Naive thymus-derived CD4-positive, alpha-beta T cell (primary cell): Measurements from ENCODE around the gene ANKS3. TPM values are rescaled to one million over a fixed set of nuclear protein-coding genes. Genes with fewer than 3 reads are reported as not detected.

ENCODE experiments used
- ATAC-seq: fragments of 150-1000 bp; cut with Tn5 transposase; 2 replicates; pipeline ENCODE4 v1.10.0; 2021; ENCODE audit warnings: mild to moderate bottlenecking, moderate library complexity
- CTCF ChIA-PET: fragments of 350-600 bp; sonication (Branson Sonifier 250); formaldehyde crosslinking; loops from one replicate; lab custom pipeline; 2021; ENCODE audit warnings: antibody characterized with exemption; lab: Charles Lee
- POLR2A ChIA-PET: fragments of 350-600 bp; sonication (Branson Sonifier 250); formaldehyde crosslinking; loops from one replicate; lab custom pipeline; 2021; ENCODE audit warnings: antibody characterized with exemption, inconsistent platforms; lab: Charles Lee
- DNase-seq, 9 donors: peaks; one replicate each; pipeline versions ENCODE4 v3.0.0 to v3.0.0-alpha.2; 2020 to 2022; ENCODE audit warnings: mixed read lengths in 1 of 9
- H3K27ac ChIP-seq: one replicate; pipeline ENCODE4 v1.7.0; 2013; ENCODE audit warnings: mild to moderate bottlenecking, low read depth, low read length, moderate library complexity
- H3K27me3 ChIP-seq, 2 donors: one replicate each; pipeline ENCODE4 v1.7.0; 2013; ENCODE audit warnings: low read length in 2 of 2, mild to moderate bottlenecking in 2 of 2, moderate library complexity in 2 of 2; ENCODE audit not compliant: control insufficient read depth in 2 of 2, insufficient read depth in 2 of 2
- H3K36me3 ChIP-seq, 3 experiments: 1 replicate in 2 of 3; 2 replicates in 1 of 3; pipeline ENCODE4 v1.7.0; 2013; ENCODE audit warnings: low read length in 3 of 3, mild to moderate bottlenecking in 3 of 3, moderate library complexity in 1 of 3; ENCODE audit not compliant: insufficient read depth in 3 of 3, control insufficient read depth in 2 of 3
- H3K4me1 ChIP-seq, 2 donors: one replicate each; pipeline ENCODE4 v1.7.0; 2013; ENCODE audit warnings: low read length in 2 of 2, mild to moderate bottlenecking in 2 of 2, moderate library complexity in 1 of 2; ENCODE audit not compliant: control insufficient read depth in 2 of 2, insufficient read depth in 2 of 2
- H3K4me3 ChIP-seq: 2 replicates; pipeline ENCODE4 v1.7.0; 2013; ENCODE audit warnings: mild to moderate bottlenecking, low read length
- H3K9me3 ChIP-seq, 3 experiments: 1 replicate in 2 of 3; 2 replicates in 1 of 3; pipeline ENCODE4 v1.7.0; 2013; ENCODE audit warnings: low read length in 3 of 3; ENCODE audit not compliant: control insufficient read depth in 2 of 3
- H3K27ac Mint-ChIP-seq, 9 donors: one replicate each; pipeline ENCODE4 v1.8.0; 2020 to 2022; ENCODE audit warnings: mixed read lengths in 9 of 9, mild to moderate bottlenecking in 8 of 9, moderate library complexity in 5 of 9, inconsistent platforms in 2 of 9
- H3K27me3 Mint-ChIP-seq, 5 donors: one replicate each; pipeline ENCODE4 v1.8.0; 2021 to 2022; ENCODE audit warnings: mixed read lengths in 5 of 5, mild to moderate bottlenecking in 1 of 5
- H3K36me3 Mint-ChIP-seq, 5 donors: one replicate each; pipeline ENCODE4 v1.8.0; 2020 to 2022; ENCODE audit warnings: mixed read lengths in 5 of 5, mild to moderate bottlenecking in 3 of 5, inconsistent platforms in 1 of 5
- H3K4me1 Mint-ChIP-seq, 7 donors: one replicate each; pipeline ENCODE4 v1.8.0; 2020 to 2022; ENCODE audit warnings: mixed read lengths in 7 of 7, mild to moderate bottlenecking in 3 of 7, inconsistent platforms in 1 of 7
- H3K4me3 Mint-ChIP-seq, 10 donors: one replicate each; pipeline ENCODE4 v1.8.0; 2020 to 2022; ENCODE audit warnings: mild to moderate bottlenecking in 10 of 10, mixed read lengths in 10 of 10, moderate library complexity in 6 of 10, inconsistent platforms in 2 of 10
- H3K9me3 Mint-ChIP-seq, 11 donors: one replicate each; pipeline ENCODE4 v1.8.0; 2020 to 2022; ENCODE audit warnings: mixed read lengths in 11 of 11, mild to moderate bottlenecking in 4 of 11, inconsistent platforms in 1 of 11, moderate library complexity in 1 of 11
- intact Hi-C, 2 donors: fragments of 100-400 bp; cut with micrococcal nuclease; formaldehyde crosslinking; loops; one replicate each; pipeline ENCODE4 v1.15.1; 2023
- polyA plus RNA-seq, 2 donors: library from polyadenylated mRNA; unstranded; fragments of 300-500 nt; fragmentation: Illumina TruSeq; gene quantifications; one replicate each; pipeline ENCODE4 v1.2.3, GENCODE V29; 2021
- total RNA-seq, 6 experiments: library from RNA in 5 of 6; stranded (reverse) in 5 of 6; gene quantifications; 1 replicate in 5 of 6; 2 replicates in 1 of 6; pipeline ENCODE4 v1.2.3 and lab custom pipeline; 2021 to 2026

ANKS3 gene
- total RNA-seq (10 to 100 TPM; 17.6 to 32.7 (median 25.3) TPM), polyA plus RNA-seq (1 to 10 TPM; 4.1 to 8.5 TPM), total RNA-seq (lab: John Stamatoyannopoulos, UW) (28.7 reads per million, percentile 59 among the genes with 10 or more reads in this experiment)

- Histone ChIP-seq H3K27me3 (no peaks in the 10 kb centered on the region), H3K4me1 (peaks cover 6 to 9% of the 10 kb centered on the region in 2 donors), H3K27ac (peak within 1 kb of the TSS; percentile 79), H3K36me3 (peaks cover 0 to 17% (median 0%) of the 10 kb centered on the region in 3 experiments), H3K9me3 (no peaks in the 10 kb centered on the region), H3K4me3 (peak within 1 kb of the TSS; percentile 98)
- peaks cover 9 to 32% (median 20%) of the 10 kb centered on the region in 7 donors for H3K4me1 Mint-ChIP-seq
- DNase-seq, result peak; percentile 72 to 90 (median 79)
- CTCF ChIA-PET, result interaction anchor here (0.5 to 1.7 kb wide), 9 partner anchors 33 to 1314 kb away, joined by 3 to 8 read pairs (median 4); partner anchors contain the start of genes MGRN1, ROGDI and ZNF500
- intact Hi-C loops, result loop anchor here (1.0 to 10.0 kb wide), 13 partner anchors 33 to 459 kb away; partner anchors contain the start of genes GLYR1 (in 2 of the 2), NUDT16L1 (in 2 of the 2), ROGDI (in 2 of the 2) and UBN1 (in 2 of the 2)
- H3K27me3 Mint-ChIP-seq, result peaks cover 0 to 3% (median 0%) of the 10 kb centered on the region in 5 donors
- H3K27ac Mint-ChIP-seq, result peak within 1 kb of the TSS; percentile 73 to 92 (median 90)
- peaks cover 0 to 9% (median 3%) of the 10 kb centered on the region in 5 donors for H3K36me3 Mint-ChIP-seq
- ATAC-seq, result peak; percentile 86
- H3K4me3 Mint-ChIP-seq, result peak within 1 kb of the TSS; percentile 84 to 96 (median 92)
- H3K9me3 Mint-ChIP-seq, result no peaks in the 10 kb centered on the region
- POLR2A ChIA-PET, result interaction anchor here (0.6 to 2.9 kb wide), 22 partner anchors 10 to 319 kb away, joined by 3 to 41 read pairs (median 4); partner anchors contain the start of genes CORO7, GLYR1, MGRN1 and NAGPA
Observed at GRCh38 chr16:4734063-4734729, at the start of gene ANKS3, which contains the start of gene DNAAF8. ANKS3 (minus strand) TSS chr16:4734271; CDS start chr16:4730149, 4,122 bp downstream. DNAAF8 (plus strand) TSS chr16:4734537; CDS start chr16:4736515, 1,978 bp downstream.

GRCh38 chr16:4783251-4783950 is 49.3 kb upstream of the ANKS3 start:
- H3K4me3 ChIP-seq, result no peak overlapping the region
- DNase-seq, result no peak
- Mint-ChIP-seq H3K27me3 (no peaks in the 10 kb centered on the region), H3K9me3 (peaks cover 0 to 1% (median 0%) of the 10 kb centered on the region in 11 donors), H3K36me3 (no peaks in the 10 kb centered on the region), H3K4me1 (peaks cover 0 to 1% (median 0%) of the 10 kb centered on the region in 7 donors), H3K4me3 (no peak overlapping the region), H3K27ac (peak overlapping the region in 1 of 9 donors; percentile 31)
- POLR2A ChIA-PET, result no interaction called here
- no peaks in the 10 kb centered on the region for H3K27me3 ChIP-seq
- H3K9me3 ChIP-seq, result no peaks in the 10 kb centered on the region
- H3K27ac ChIP-seq, result no peak overlapping the region
- no peaks in the 10 kb centered on the region for H3K4me1 ChIP-seq
- intact Hi-C loops, result no loop called here
- no peaks in the 10 kb centered on the region for H3K36me3 ChIP-seq
- CTCF ChIA-PET, result no interaction called here
- no peak for ATAC-seq

GRCh38 chr16:4780235-4780634 is 46.2 kb upstream of the ANKS3 start:
- ATAC-seq, result no peak
- Histone ChIP-seq H3K4me3 (no peak overlapping the region), H3K36me3 (no peaks in the 10 kb centered on the region), H3K27ac (no peak overlapping the region), H3K4me1 (no peaks in the 10 kb centered on the region), H3K9me3 (no peaks in the 10 kb centered on the region), H3K27me3 (no peaks in the 10 kb centered on the region)
- ChIA-PET CTCF (no interaction called here), POLR2A (no interaction called here)
- H3K4me1 Mint-ChIP-seq, result peaks cover 0 to 2% (median 0%) of the 10 kb centered on the region in 7 donors
- no peaks in the 10 kb centered on the region for H3K27me3 Mint-ChIP-seq
- intact Hi-C loops, result no loop called here
- H3K4me3 Mint-ChIP-seq, result no peak overlapping the region
- H3K36me3 Mint-ChIP-seq, result no peaks in the 10 kb centered on the region
- no peak for DNase-seq
- peaks cover 0 to 1% (median 0%) of the 10 kb centered on the region in 11 donors for H3K9me3 Mint-ChIP-seq
- H3K27ac Mint-ChIP-seq, result no peak overlapping the region

- no peaks in the 10 kb centered on the region for H3K4me1 ChIP-seq
- intact Hi-C loops, result no loop called here
- CTCF ChIA-PET, result no interaction called here
Observed at GRCh38 chr16:4778050-4778392, 44.0 kb upstream of the ANKS3 start.

GRCh38 chr16:4777339-4778049 is 43.4 kb upstream of the ANKS3 start:
- H3K36me3 Mint-ChIP-seq, result no peaks in the 10 kb centered on the region
- H3K27ac Mint-ChIP-seq, result no peak overlapping the region
- no peaks in the 10 kb centered on the region for H3K27me3 Mint-ChIP-seq
- ChIA-PET POLR2A (no interaction called here), CTCF (no interaction called here)
- H3K4me1 ChIP-seq, result no peaks in the 10 kb centered on the region
- H3K4me1 Mint-ChIP-seq, result peaks cover 0 to 3% (median 0%) of the 10 kb centered on the region in 7 donors
- no peak for ATAC-seq
- no peaks in the 10 kb centered on the region for H3K9me3 ChIP-seq
- no peaks in the 10 kb centered on the region for H3K27me3 ChIP-seq
- no peak overlapping the region for H3K27ac ChIP-seq
- H3K4me3 ChIP-seq, result no peak overlapping the region
- intact Hi-C loops, result no loop called here
- DNase-seq, result no peak
- no peaks in the 10 kb centered on the region for H3K36me3 ChIP-seq
- H3K4me3 Mint-ChIP-seq, result no peak overlapping the region
- peaks cover 0 to 1% (median 0%) of the 10 kb centered on the region in 11 donors for H3K9me3 Mint-ChIP-seq

More at GRCh38 chr16:4778050-4778392, 44.0 kb upstream of the ANKS3 start:
- H3K36me3 Mint-ChIP-seq, result no peaks in the 10 kb centered on the region
- Histone ChIP-seq H3K36me3 (no peaks in the 10 kb centered on the region), H3K27me3 (no peaks in the 10 kb centered on the region), H3K27ac (no peak overlapping the region), H3K9me3 (no peaks in the 10 kb centered on the region), H3K4me3 (no peak overlapping the region)
- ATAC-seq (no peak), DNase-seq (no peak)
- POLR2A ChIA-PET, result no interaction called here
- peaks cover 0 to 1% (median 0%) of the 10 kb centered on the region in 11 donors for H3K9me3 Mint-ChIP-seq
- H3K27me3 Mint-ChIP-seq, result no peaks in the 10 kb centered on the region
- H3K4me1 Mint-ChIP-seq, result peaks cover 0 to 3% (median 0%) of the 10 kb centered on the region in 7 donors
- H3K4me3 Mint-ChIP-seq, result no peak overlapping the region
- no peak overlapping the region for H3K27ac Mint-ChIP-seq

- H3K4me1 Mint-ChIP-seq, result peaks cover 0 to 3% (median 0%) of the 10 kb centered on the region in 7 donors
Observed at GRCh38 chr16:4776141-4776705, 42.2 kb upstream of the ANKS3 start.

More at GRCh38 chr16:4776141-4776705, 42.2 kb upstream of the ANKS3 start:
- Mint-ChIP-seq H3K36me3 (no peaks in the 10 kb centered on the region), H3K27ac (no peak overlapping the region), H3K27me3 (no peaks in the 10 kb centered on the region), H3K9me3 (no peaks in the 10 kb centered on the region), H3K4me3 (no peak overlapping the region)
- DNase-seq (no peak), ATAC-seq (no peak)
- Histone ChIP-seq H3K27ac (no peak overlapping the region), H3K4me3 (no peak overlapping the region), H3K36me3 (no peaks in the 10 kb centered on the region), H3K4me1 (no peaks in the 10 kb centered on the region), H3K27me3 (no peaks in the 10 kb centered on the region), H3K9me3 (no peaks in the 10 kb centered on the region)
- ChIA-PET POLR2A (interaction anchor here (0.6 kb wide), 1 partner anchor 66 kb away, joined by 3 read pairs; no protein-coding TSS in a partner anchor), CTCF (interaction anchor here (0.6 kb wide), 1 partner anchor 520 kb away, joined by 3 read pairs; no protein-coding TSS in a partner anchor)
- intact Hi-C loops, result no loop called here
